Upper lobe of right lung (tissue), 1 donor: Measurements from ENCODE around the gene USP36. TPM values are rescaled to one million over a fixed set of nuclear protein-coding genes. Genes with fewer than 3 reads are reported as not detected.

Source experiments
- ATAC-seq: fragments of 200-7000 bp; cut with Tn5 transposase; one replicate; pipeline ENCODE4 v1.9.1; 2020; ENCODE audit warnings: mild to moderate bottlenecking, moderate library complexity
- DNase-seq: peaks from one replicate; pipeline ENCODE4 v3.0.0-alpha.2; 2020
- H3K27ac ChIP-seq: fragments of 200-600 bp; one replicate; pipeline ENCODE4 v1.8.0; 2022
- H3K27me3 ChIP-seq: fragments of 200-600 bp; one replicate; pipeline ENCODE4 v1.8.0; 2022; ENCODE audit warnings: mild to moderate bottlenecking
- H3K36me3 ChIP-seq: fragments of 200-600 bp; one replicate; pipeline ENCODE4 v1.8.0; 2022
- H3K4me1 ChIP-seq: fragments of 200-600 bp; one replicate; pipeline ENCODE4 v1.8.0; 2022
- H3K4me3 ChIP-seq: fragments of 200-600 bp; one replicate; pipeline ENCODE4 v1.8.0; 2022; ENCODE audit warnings: mild to moderate bottlenecking
- H3K9me3 ChIP-seq: fragments of 200-600 bp; one replicate; pipeline ENCODE4 v1.8.0; 2022
- intact Hi-C: fragments of 100-400 bp; cut with DNase I; formaldehyde crosslinking; loops from one replicate; pipeline ENCODE4 v1.11.0; 2022
- total RNA-seq: library from RNA; stranded (reverse); fragmentation: NEBNext Ultra II Directional; extraction: Animal tissue kit (Norgen Biotek cat#: 25700); gene quantifications from one replicate; pipeline ENCODE4 v1.2.1, GENCODE V29; 2021
- TF ChIP-seq, protein P1 (sequence below): fragments of 200-600 bp; IDR thresholded peaks from one replicate; pipeline ENCODE4 v1.8.0; 2022; ENCODE audit warnings: antibody characterized with exemption
- donor health status: DM: no; HTN: yes; CAD: no; lungs with severe emphysema.

Gene USP36
- total RNA-seq, 1 donor from 2014 or later = 69.6 TPM

GRCh38 chr17:78800132-78800931 lies 40.3 kb downstream of the USP36 start:
- no peak overlapping the region for H3K27ac ChIP-seq
- no peaks in the 10 kb centered on the region for H3K27me3 ChIP-seq
- ATAC-seq (no peak), DNase-seq (no peak)
- no peaks in the 10 kb centered on the region for H3K9me3 ChIP-seq
- intact Hi-C loops = no loop called here
- H3K4me1 ChIP-seq = peaks cover 21% of the 10 kb centered on the region
- TF ChIP-seq, protein P1, sequence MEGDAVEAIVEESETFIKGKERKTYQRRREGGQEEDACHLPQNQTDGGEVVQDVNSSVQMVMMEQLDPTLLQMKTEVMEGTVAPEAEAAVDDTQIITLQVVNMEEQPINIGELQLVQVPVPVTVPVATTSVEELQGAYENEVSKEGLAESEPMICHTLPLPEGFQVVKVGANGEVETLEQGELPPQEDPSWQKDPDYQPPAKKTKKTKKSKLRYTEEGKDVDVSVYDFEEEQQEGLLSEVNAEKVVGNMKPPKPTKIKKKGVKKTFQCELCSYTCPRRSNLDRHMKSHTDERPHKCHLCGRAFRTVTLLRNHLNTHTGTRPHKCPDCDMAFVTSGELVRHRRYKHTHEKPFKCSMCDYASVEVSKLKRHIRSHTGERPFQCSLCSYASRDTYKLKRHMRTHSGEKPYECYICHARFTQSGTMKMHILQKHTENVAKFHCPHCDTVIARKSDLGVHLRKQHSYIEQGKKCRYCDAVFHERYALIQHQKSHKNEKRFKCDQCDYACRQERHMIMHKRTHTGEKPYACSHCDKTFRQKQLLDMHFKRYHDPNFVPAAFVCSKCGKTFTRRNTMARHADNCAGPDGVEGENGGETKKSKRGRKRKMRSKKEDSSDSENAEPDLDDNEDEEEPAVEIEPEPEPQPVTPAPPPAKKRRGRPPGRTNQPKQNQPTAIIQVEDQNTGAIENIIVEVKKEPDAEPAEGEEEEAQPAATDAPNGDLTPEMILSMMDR = no peak
- H3K36me3 ChIP-seq = peaks cover 73% of the 10 kb centered on the region
- H3K4me3 ChIP-seq = no peak overlapping the region

- Histone ChIP-seq H3K27me3 (no peaks in the 10 kb centered on the region), H3K4me3 (no peak overlapping the region), H3K9me3 (no peaks in the 10 kb centered on the region), H3K27ac (no peak overlapping the region), H3K4me1 (peaks cover 21% of the 10 kb centered on the region), H3K36me3 (peaks cover 76% of the 10 kb centered on the region)
- TF ChIP-seq, protein P1 = peak; percentile 50
- DNase-seq (no peak), ATAC-seq (peak; percentile 54)
- intact Hi-C loops = no loop called here
Observed at GRCh38 chr17:78798695-78799559, 41.7 kb downstream of the USP36 start.

DNA sequence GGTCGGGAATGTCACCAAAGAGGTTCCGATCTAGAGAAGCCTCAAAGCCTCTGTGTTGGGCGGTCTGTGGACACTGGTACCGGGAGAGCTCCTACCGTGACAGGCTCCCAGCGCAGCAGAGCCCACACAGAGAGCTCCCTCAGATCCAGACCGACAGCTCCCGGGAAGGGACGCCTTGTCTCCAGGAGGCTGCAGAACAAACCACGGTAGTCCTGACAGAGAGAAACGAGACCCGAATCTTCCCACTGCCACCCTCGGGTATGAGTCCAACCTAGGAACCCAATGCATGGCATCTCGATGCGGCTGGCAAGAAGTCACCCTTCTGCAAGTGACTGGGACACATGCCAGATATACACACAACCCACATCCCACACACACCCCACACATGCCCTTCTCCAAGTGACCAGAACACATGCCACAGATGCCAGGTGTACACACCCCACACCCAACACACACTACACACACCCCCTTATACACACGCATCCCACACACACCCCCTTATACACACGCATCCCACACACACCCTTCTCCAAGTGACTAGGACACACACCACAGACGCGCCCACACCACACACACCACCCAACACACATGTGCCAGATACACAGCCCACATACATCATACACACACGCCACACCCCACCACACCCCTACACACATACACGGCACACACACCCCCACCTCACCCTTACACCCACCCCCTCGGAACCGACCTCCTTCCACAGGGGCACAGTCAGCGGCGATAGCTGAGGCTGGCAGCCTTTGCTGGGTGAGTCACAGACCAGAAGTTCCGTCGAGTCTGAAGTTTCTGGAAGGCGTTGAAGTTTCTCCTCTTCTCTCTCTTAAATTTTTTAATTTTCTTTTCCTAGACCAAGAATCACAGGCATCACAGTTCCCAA lies 42.7 kb downstream of the USP36 start:
- Histone ChIP-seq H3K27me3 (no peaks in the 10 kb centered on the region), H3K36me3 (peaks cover 76% of the 10 kb centered on the region), H3K4me3 (no peak overlapping the region), H3K4me1 (peaks cover 16% of the 10 kb centered on the region), H3K9me3 (no peaks in the 10 kb centered on the region), H3K27ac (no peak overlapping the region)
- intact Hi-C loops = no loop called here
- TF ChIP-seq, protein P1 = no peak
- peak; percentile 10 for ATAC-seq
- no peak for DNase-seq

- no peak overlapping the region for H3K4me3 ChIP-seq
- H3K4me1 ChIP-seq = peaks cover 16% of the 10 kb centered on the region
- no peaks in the 10 kb centered on the region for H3K27me3 ChIP-seq
- H3K27ac ChIP-seq = no peak overlapping the region
- ATAC-seq = no peak
- H3K36me3 ChIP-seq = peaks cover 70% of the 10 kb centered on the region
- no peak for DNase-seq
- no peaks in the 10 kb centered on the region for H3K9me3 ChIP-seq
- TF ChIP-seq, protein P1 = no peak
- intact Hi-C loops = no loop called here
Observed at GRCh38 chr17:78797213-78797612, 43.4 kb downstream of the USP36 start.

DNA sequence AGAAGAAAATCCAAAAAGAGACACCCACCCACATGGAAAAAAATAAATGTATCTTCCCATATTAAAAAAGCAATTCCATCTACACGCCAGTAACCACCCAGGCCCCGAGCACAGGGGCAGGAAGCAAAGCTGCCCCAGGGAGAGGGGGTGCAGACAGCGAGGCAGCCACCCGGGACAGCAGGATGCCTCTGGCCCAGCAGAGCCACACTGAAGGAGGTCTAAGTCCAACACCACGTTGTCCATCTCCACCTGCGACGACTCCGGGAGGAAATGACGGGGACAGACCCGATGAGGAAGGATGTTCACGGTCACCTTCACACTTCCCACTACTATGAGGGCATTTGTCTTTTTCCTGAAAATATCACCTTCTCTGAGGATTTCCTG lies 44.1 kb downstream of the USP36 start:
- intact Hi-C loops = no loop called here

More for the DNA sequence above, 44.1 kb downstream of the USP36 start:
- Histone ChIP-seq H3K27ac (peak overlapping the region; percentile 65), H3K9me3 (no peaks in the 10 kb centered on the region), H3K4me3 (no peak overlapping the region), H3K4me1 (peaks cover 20% of the 10 kb centered on the region), H3K27me3 (no peaks in the 10 kb centered on the region), H3K36me3 (peaks cover 66% of the 10 kb centered on the region)
- TF ChIP-seq, protein P1 = no peak
- DNase-seq (no peak), ATAC-seq (no peak)
